GM18508 (cell line): ENCODE measurements around the gene KLF13.

Experiments used
- ATAC-seq: cut with Tn5 transposase; IDR thresholded peaks from one replicate; pipeline ENCODE4 v1.9.1; 2021; ENCODE audit warnings: moderate number of reproducible peaks; ENCODE audit not compliant: insufficient read depth, unreplicated experiment

Gene KLF13

DNA sequence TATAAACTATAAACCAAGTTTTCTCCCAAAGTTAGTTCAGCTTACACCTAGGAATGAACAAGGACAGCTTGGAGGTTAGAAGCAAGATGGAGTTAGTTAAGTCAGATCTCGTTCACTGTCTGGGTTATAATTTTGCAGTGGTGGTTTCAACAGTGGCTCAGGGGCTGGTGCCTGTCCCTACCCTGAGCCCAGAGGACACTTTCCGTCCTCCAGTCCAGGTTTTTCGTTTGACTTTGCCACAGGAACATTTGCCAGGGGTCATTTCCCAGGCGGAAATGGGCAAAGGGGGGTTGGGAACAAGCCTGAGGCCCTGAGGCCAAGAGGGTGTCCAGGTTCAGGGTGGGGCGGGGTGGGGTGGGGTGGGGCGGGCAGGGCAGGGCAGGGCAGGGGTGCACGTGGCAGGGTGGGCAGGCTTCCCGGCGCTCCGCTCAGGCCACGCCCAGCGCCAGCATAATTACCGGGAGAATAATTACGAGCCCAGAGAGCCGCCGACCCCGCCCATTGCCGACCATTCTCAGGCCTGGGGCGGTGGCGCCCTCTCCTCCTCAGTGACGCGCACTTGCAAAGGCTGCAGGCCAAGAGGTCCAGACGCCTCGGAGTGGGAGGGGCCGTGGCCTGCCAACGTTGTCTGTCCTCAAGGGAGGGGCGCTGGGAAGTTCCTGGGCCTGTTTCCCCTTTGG, 70.4 kb downstream of the KLF13 start:
- no peak for ATAC-seq

GRCh38 chr15:31397851-31398661, 71.4 kb downstream of the KLF13 start:
- ATAC-seq: no peak

- no peak for ATAC-seq
These were observed 72.2 kb downstream of the KLF13 start for GRCh38 chr15:31398677-31399301.

GRCh38 chr15:31399544-31400171, 73.0 kb downstream of the KLF13 start:
- no peak for ATAC-seq

DNA sequence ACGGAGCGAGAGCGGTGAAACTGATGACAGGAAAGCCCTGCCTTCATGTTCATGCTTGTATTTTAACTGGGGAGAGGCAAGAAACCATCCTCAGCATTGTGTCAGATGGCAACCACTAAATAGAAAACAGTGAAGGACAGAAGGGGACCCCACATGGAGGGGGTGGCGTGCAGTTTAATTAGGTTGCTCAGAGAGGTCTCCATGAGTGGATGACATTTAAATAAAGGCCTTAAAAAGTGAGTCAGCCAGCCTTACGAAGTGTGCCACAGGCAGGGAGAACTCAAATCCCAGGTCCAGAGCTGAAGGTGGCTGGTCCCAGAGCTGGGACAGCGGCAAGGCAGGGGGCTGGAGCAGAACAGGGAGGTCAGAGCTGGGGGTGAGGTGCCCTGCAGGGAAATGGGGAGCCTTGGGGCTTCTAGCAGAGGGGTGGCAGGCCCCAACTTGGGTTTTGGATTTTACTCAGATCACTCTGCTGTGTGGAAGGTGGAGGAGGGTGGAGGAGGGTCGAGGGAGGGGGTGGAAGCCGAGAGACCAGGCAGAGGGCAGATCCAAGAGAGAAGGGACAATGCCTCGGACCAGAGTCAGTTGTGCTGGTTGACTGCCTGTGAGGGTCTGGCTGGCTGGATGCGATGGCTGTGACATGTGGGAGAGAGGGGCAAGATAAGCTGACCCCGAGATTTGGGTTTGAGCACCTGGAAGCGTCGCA, 73.7 kb downstream of the KLF13 start:
- no peak for ATAC-seq

DNA sequence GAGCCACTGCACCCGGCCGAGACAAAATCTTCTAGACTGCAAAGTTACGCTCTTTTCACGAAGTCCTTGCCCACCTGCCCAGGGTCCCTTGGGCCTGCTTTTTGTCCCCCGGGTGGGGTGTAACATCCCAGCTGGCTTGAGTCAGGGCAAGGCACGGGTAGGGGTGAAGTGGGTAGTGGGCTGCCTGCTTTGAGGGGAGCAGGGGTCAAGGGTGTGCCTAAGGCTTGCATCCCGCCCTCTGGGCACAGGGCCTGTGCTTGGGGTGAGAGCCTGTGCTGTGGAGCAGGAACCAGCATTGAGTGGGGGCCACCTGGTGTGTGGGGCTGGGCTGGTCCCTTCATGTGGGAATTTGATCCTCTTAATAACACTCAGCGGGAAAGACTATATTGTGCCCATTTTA, 74.6 kb downstream of the KLF13 start:
- ATAC-seq: no peak

GRCh38 chr15:31402003-31402402, 75.4 kb downstream of the KLF13 start:
- no peak for ATAC-seq

GRCh38 chr15:31402511-31403056, 75.9 kb downstream of the KLF13 start:
- ATAC-seq: no peak

DNA sequence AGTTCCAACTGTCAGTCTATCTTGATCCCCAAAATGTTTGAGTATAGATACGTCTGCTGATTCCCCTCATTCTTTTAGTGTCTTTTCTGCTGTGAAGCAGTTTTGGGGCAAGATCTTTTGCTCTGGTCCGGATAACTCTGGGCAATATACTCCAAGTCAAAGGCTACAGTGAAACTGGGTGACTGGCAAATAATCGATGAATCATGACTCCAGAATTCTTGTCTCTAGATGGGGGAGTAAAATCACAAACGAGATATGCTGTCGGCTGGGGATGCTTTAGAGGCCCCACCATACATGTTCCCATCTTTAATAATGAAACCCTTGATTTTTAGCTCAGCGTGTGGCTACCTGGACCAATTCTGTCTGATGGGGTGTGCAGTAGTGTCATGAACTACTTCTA, 76.5 kb downstream of the KLF13 start:
- ATAC-seq: no peak

GRCh38 chr15:31403606-31404005, 77.0 kb downstream of the KLF13 start:
- ATAC-seq: no peak

GRCh38 chr15:31404345-31404744, 77.7 kb downstream of the KLF13 start:
- ATAC-seq: no peak

GRCh38 chr15:31405200-31405920, 78.7 kb downstream of the KLF13 start:
- no peak for ATAC-seq

DNA sequence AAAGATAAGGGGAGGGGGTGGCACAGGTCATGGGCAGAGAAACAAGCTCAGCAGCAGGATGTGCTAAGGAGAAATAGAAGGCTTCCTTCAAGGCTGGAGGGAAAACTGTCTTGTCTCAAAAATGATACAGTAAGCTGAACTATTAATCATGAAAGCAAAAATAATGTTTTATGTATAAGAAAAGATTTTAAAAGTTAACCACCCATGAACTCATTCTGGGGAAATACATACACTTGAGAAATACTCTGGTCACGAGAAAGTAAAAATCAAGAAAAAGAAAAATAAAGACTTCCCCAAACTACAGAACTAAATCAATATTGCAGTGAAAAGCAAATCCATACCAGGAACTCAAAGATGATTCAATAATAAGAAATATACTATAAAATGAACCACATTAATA, 80.7 kb downstream of the KLF13 start:
- no peak for ATAC-seq

GRCh38 chr15:31407851-31408250, 81.2 kb downstream of the KLF13 start:
- no peak for ATAC-seq

DNA sequence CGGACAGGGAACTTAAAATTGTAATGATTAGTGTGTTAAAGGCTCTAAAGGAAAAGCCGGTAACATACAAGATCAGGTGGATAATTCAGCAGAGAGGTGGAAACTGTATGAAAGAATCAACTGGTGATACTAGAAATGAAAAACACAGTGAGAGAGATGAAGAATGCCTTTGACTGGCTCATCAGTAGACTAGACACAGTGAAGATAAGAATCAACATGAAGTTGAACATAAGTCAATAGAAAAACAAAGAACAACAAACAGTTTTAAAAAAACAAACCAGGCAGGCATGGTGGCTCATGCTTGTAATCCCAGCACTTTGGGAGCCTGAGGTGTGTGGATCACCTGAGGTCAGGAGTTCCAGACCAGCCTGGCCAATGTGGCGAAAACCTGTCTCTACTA, 82.1 kb downstream of the KLF13 start:
- ATAC-seq: no peak

GRCh38 chr15:31409171-31409570, 82.5 kb downstream of the KLF13 start:
- no peak for ATAC-seq

- ATAC-seq: no peak
These were observed 86.2 kb downstream of the KLF13 start for GRCh38 chr15:31412824-31413223.

DNA sequence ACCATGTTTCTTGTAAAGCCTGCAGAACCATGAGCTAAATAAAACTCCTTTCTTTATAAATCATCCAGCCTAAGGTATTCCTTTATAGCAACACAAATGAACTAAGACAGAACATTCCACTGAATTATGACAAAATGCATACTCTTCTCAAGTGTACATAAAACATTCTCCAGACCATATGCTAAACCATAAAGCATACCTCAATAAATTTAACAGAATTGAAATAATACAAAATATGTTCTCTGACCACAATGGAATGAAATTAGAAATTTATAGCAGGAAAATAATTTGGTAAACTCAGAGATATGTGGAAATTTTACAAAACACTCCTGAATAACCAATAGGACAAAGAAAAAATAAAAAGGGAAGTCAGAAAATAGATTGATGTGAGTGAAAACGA, 88.6 kb downstream of the KLF13 start:
- no peak for ATAC-seq

DNA sequence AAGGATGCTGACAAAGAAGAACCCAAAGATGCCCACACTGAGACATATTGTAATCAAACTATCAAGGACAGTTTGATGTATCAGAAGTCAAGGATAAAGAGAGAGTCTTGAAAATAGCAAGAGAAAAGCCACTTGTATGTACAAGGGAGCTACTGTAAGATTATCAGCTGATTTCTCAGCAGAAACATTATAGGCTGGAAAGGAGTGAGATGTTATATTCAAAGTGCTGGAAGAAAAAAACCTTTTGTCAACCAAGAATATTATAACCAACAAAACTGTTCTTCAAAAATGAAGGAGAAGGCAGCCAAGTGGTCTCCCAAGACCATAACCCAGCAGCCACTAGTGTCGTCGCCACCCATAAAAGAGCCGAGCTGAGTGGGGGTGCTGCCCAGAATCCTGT, 93.2 kb downstream of the KLF13 start:
- ATAC-seq: no peak
